ENCODE measurements around the gene C3orf33. TPM values are rescaled to one million over a fixed set of nuclear protein-coding genes. Genes with fewer than 3 reads are reported as not detected.

The C3orf33 gene
- total and polyA plus RNA-seq, 9 of the 15 experiments (the other 6 are each of a cell fraction or from before 2014, with no cell fraction given), result 4.1 to 10.2 (median 6.0) TPM

DNA sequence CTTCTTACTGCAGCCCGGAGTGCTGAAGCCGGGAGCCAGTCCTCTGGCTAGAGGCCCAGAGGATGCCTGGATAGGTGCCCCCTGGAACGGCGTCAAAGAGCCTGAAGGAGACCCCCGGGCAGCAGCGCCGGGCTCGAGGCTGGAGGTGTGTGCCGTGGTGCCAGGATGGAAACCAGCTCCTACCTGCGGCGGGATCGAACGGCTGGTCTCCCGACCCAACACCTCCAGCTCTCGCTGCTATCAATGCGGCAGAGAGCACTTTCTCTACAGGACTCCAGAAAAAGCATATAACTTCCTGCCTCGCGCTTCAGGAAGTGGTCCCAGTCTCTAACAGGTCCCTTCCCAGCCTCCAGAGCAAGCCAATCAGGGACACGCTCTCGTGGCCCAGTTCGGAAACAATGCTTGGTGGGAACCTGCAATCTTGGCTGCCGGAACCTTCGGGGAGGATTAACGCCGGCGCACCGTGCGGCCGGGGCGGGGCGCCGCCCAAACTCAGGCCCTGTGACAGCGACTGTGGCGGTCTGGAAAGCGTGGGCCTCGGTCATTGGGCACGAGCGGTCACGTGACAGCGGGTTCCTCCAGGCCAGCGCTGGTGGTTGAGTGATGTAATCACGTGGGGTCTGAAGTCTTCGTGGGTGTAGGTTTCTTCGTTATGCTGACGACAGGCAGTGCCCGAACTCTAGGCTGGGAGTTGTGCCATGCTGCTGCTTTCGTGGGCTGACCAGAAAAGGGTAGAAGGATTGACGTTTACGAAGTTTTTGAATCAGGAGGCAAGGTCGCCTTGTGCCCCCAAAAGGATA is 48.3 kb upstream of the C3orf33 start, which contains the start of gene SLC33A1 (continued):
- TF ChIP-seq, protein P1, sequence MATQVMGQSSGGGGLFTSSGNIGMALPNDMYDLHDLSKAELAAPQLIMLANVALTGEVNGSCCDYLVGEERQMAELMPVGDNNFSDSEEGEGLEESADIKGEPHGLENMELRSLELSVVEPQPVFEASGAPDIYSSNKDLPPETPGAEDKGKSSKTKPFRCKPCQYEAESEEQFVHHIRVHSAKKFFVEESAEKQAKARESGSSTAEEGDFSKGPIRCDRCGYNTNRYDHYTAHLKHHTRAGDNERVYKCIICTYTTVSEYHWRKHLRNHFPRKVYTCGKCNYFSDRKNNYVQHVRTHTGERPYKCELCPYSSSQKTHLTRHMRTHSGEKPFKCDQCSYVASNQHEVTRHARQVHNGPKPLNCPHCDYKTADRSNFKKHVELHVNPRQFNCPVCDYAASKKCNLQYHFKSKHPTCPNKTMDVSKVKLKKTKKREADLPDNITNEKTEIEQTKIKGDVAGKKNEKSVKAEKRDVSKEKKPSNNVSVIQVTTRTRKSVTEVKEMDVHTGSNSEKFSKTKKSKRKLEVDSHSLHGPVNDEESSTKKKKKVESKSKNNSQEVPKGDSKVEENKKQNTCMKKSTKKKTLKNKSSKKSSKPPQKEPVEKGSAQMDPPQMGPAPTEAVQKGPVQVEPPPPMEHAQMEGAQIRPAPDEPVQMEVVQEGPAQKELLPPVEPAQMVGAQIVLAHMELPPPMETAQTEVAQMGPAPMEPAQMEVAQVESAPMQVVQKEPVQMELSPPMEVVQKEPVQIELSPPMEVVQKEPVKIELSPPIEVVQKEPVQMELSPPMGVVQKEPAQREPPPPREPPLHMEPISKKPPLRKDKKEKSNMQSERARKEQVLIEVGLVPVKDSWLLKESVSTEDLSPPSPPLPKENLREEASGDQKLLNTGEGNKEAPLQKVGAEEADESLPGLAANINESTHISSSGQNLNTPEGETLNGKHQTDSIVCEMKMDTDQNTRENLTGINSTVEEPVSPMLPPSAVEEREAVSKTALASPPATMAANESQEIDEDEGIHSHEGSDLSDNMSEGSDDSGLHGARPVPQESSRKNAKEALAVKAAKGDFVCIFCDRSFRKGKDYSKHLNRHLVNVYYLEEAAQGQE (IDR thresholded peaks at IDR 0.05; ENCODE audit: borderline replicate concordance), result peak; percentile 97
- TF ChIP-seq, protein P1 (CRISPR knock-in tag; IDR thresholded peaks at IDR 0.05; ENCODE audit: low read depth), result 0 out of 2 replicates have a peak, but pooled peaks have one; percentile 20
- no peak for TF ChIP-seq TCF7 (IDR thresholded peaks at IDR 0.05; ENCODE audit: borderline replicate concordance)
- no peak for TF ChIP-seq MAFF (IDR thresholded peaks at IDR 0.05; ENCODE audit: low read length)
- no peak for TF ChIP-seq RBM15 (IDR thresholded peaks at IDR 0.05; ENCODE audit: insufficient read depth, low read length)
- TF ChIP-seq TEAD2 (tag; IDR thresholded peaks at IDR 0.05), result no peak
- no peak for TF ChIP-seq ASH1L (IDR thresholded peaks at IDR 0.05; ENCODE audit: borderline replicate concordance, low read depth, partially characterized antibody)
- peak; percentile 98 for TF ChIP-seq SP1 (CRISPR knock-in tag; IDR thresholded peaks at IDR 0.05)
- no peak for TF ChIP-seq ZNF76 (CRISPR knock-in tag; IDR thresholded peaks at IDR 0.05; ENCODE audit: borderline replicate concordance)
- no peak for TF ChIP-seq ZNF507 (tag; conservative IDR thresholded peaks at IDR 0.05)
- TF ChIP-seq, protein P2, sequence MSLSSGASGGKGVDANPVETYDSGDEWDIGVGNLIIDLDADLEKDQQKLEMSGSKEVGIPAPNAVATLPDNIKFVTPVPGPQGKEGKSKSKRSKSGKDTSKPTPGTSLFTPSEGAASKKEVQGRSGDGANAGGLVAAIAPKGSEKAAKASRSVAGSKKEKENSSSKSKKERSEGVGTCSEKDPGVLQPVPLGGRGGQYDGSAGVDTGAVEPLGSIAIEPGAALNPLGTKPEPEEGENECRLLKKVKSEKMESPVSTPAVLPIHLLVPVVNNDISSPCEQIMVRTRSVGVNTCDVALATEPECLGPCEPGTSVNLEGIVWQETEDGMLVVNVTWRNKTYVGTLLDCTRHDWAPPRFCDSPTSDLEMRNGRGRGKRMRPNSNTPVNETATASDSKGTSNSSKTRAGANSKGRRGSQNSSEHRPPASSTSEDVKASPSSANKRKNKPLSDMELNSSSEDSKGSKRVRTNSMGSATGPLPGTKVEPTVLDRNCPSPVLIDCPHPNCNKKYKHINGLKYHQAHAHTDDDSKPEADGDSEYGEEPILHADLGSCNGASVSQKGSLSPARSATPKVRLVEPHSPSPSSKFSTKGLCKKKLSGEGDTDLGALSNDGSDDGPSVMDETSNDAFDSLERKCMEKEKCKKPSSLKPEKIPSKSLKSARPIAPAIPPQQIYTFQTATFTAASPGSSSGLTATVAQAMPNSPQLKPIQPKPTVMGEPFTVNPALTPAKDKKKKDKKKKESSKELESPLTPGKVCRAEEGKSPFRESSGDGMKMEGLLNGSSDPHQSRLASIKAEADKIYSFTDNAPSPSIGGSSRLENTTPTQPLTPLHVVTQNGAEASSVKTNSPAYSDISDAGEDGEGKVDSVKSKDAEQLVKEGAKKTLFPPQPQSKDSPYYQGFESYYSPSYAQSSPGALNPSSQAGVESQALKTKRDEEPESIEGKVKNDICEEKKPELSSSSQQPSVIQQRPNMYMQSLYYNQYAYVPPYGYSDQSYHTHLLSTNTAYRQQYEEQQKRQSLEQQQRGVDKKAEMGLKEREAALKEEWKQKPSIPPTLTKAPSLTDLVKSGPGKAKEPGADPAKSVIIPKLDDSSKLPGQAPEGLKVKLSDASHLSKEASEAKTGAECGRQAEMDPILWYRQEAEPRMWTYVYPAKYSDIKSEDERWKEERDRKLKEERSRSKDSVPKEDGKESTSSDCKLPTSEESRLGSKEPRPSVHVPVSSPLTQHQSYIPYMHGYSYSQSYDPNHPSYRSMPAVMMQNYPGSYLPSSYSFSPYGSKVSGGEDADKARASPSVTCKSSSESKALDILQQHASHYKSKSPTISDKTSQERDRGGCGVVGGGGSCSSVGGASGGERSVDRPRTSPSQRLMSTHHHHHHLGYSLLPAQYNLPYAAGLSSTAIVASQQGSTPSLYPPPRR (CRISPR knock-in tag; IDR thresholded peaks at IDR 0.05; ENCODE audit: borderline replicate concordance), result no peak
- TF ChIP-seq PCBP1 (IDR thresholded peaks at IDR 0.05; ENCODE audit: low read depth, low read length, poor library complexity, severe bottlenecking), result no peak
